WTC11 (cell line): Measurements from ENCODE around the gene ASTN2. TPM values are rescaled to one million over a fixed set of nuclear protein-coding genes. Genes with fewer than 3 reads are reported as not detected.

Source experiments
- ATAC-seq: fragments of 200-7000 bp; cut with Tn5 transposase; 2 replicates; pipeline ENCODE4 v1.10.0; 2021; ENCODE audit warnings: mild to moderate bottlenecking, moderate library complexity
- CTCF ChIA-PET: fragments of 300-600 bp; sonication (Branson Sonifier 250); formaldehyde crosslinking; loops from one replicate; lab custom pipeline; 2021; ENCODE audit warnings: antibody characterized with exemption; lab: Charles Lee
- POLR2A ChIA-PET: fragments of 350-600 bp; sonication (Branson Sonifier 250); formaldehyde crosslinking; loops from one replicate; lab custom pipeline; 2021; ENCODE audit warnings: antibody characterized with exemption; lab: Charles Lee
- DNase-seq: peaks from one replicate; pipeline ENCODE4 v3.0.0; 2021; ENCODE audit warnings: low spot score
- H3K27ac Mint-ChIP-seq: 2 replicates; pipeline ENCODE4 v1.8.0; 2021; ENCODE audit warnings: mixed read lengths
- H3K27me3 Mint-ChIP-seq: 2 replicates; pipeline ENCODE4 v1.8.0; 2021; ENCODE audit warnings: low read depth, mild to moderate bottlenecking, moderate library complexity, mixed read lengths
- H3K36me3 Mint-ChIP-seq: 2 replicates; pipeline ENCODE4 v1.8.0; 2021; ENCODE audit warnings: mixed read lengths
- H3K4me1 Mint-ChIP-seq: 2 replicates; pipeline ENCODE4 v1.8.0; 2022; ENCODE audit warnings: mixed read lengths
- H3K4me3 Mint-ChIP-seq: 2 replicates; pipeline ENCODE4 v1.8.0; 2021; ENCODE audit warnings: mild to moderate bottlenecking, moderate library complexity, mixed read lengths
- H3K9me3 Mint-ChIP-seq: 2 replicates; pipeline ENCODE4 v1.8.0; 2021; ENCODE audit warnings: mixed read lengths
- ATF1 ChIP-seq: sonication (generic); formaldehyde crosslinking; IDR thresholded peaks from 2 replicates; pipeline ENCODE4 v1.8.1; 2023; ENCODE audit warnings: mild to moderate bottlenecking, moderate library complexity, missing genetic modification reagents
- GTF2I ChIP-seq: fragments of 250-450 bp; sonication (Bioruptor Pico); conservative IDR thresholded peaks from 2 replicates; pipeline ENCODE4 v1.4.0; 2021; ENCODE audit warnings: mild to moderate bottlenecking
- JAZF1 ChIP-seq: fragments of 250-450 bp; sonication (Bioruptor Pico); IDR thresholded peaks from 2 replicates; pipeline ENCODE4 v1.9.0; 2021; ENCODE audit warnings: moderate library complexity, mild to moderate bottlenecking, inconsistent platforms
- NFYB ChIP-seq: sonication (generic); formaldehyde crosslinking; conservative IDR thresholded peaks from 2 replicates; pipeline ENCODE4 v1.8.0; 2022; ENCODE audit warnings: low read depth, missing genetic modification reagents
- OVOL2 ChIP-seq: fragments of 250-450 bp; sonication (Bioruptor Pico); IDR thresholded peaks from 2 replicates; pipeline ENCODE4 v1.9.0; 2021; ENCODE audit warnings: mild to moderate bottlenecking, borderline replicate concordance
- PRRX2 ChIP-seq: fragments of 250-450 bp; sonication (Bioruptor Pico); IDR thresholded peaks from 2 replicates; pipeline ENCODE4 v1.8.0; 2021; ENCODE audit warnings: mild to moderate bottlenecking
- RELA ChIP-seq: sonication (generic); formaldehyde crosslinking; IDR thresholded peaks from 2 replicates; pipeline ENCODE4 v1.8.1; 2022; ENCODE audit warnings: missing genetic modification reagents, mild to moderate bottlenecking, borderline replicate concordance
- SMAD3 ChIP-seq: sonication (generic); formaldehyde crosslinking; IDR thresholded peaks from 2 replicates; pipeline ENCODE4 v1.8.0; 2022; ENCODE audit warnings: missing genetic modification reagents, mild to moderate bottlenecking, borderline replicate concordance
- TEAD1 ChIP-seq: sonication (generic); formaldehyde crosslinking; IDR thresholded peaks from 2 replicates; pipeline ENCODE4 v1.8.0; 2022; ENCODE audit warnings: mild to moderate bottlenecking, missing genetic modification reagents
- ZNF121 ChIP-seq: sonication (generic); formaldehyde crosslinking; IDR thresholded peaks from 2 replicates; pipeline ENCODE4 v1.8.0; 2023; ENCODE audit warnings: missing genetic modification reagents
- ZNF219 ChIP-seq: sonication (generic); formaldehyde crosslinking; IDR thresholded peaks from 2 replicates; pipeline ENCODE4 v1.8.0; 2023; ENCODE audit warnings: missing genetic modification reagents, mild to moderate bottlenecking, borderline replicate concordance
- ZNF263 ChIP-seq: sonication (generic); formaldehyde crosslinking; IDR thresholded peaks from 2 replicates; pipeline ENCODE4 v1.8.1; 2022; ENCODE audit warnings: low read depth, mild to moderate bottlenecking, moderate library complexity, missing genetic modification reagents
- ZNF416 ChIP-seq: fragments of 250-450 bp; sonication (Bioruptor Pico); IDR thresholded peaks from 2 replicates; pipeline ENCODE4 v1.9.0; 2021; ENCODE audit warnings: mild to moderate bottlenecking, inconsistent platforms
- ZNF671 ChIP-seq: fragments of 250-450 bp; sonication (Bioruptor Pico); IDR thresholded peaks from 2 replicates; pipeline ENCODE4 v1.8.0; 2021; ENCODE audit warnings: mild to moderate bottlenecking
- total RNA-seq: library from RNA; stranded (reverse); gene quantifications from 3 replicates; pipeline ENCODE4 v1.2.3, GENCODE V29; 2021
- TF ChIP-seq, protein P1 (sequence below): fragments of 200-600 bp; IDR thresholded peaks from 2 replicates; pipeline ENCODE4 v1.8.0; 2022; ENCODE audit warnings: antibody characterized with exemption
- TF ChIP-seq, protein P2 (sequence below): sonication (generic); formaldehyde crosslinking; IDR thresholded peaks from 2 replicates; pipeline ENCODE4 v1.8.1; 2023; ENCODE audit warnings: mild to moderate bottlenecking, missing genetic modification reagents, moderate library complexity
- TF ChIP-seq, protein P3 (sequence below): sonication (generic); formaldehyde crosslinking; IDR thresholded peaks from 2 replicates; pipeline ENCODE4 v1.8.0; 2022; ENCODE audit warnings: mild to moderate bottlenecking, missing genetic modification reagents
- TF ChIP-seq, protein P4 (sequence below): sonication (generic); formaldehyde crosslinking; IDR thresholded peaks from 2 replicates; pipeline ENCODE4 v1.8.0; 2022; ENCODE audit warnings: mild to moderate bottlenecking, missing genetic modification reagents
- TF ChIP-seq, protein P5 (sequence below): sonication (generic); formaldehyde crosslinking; IDR thresholded peaks from 2 replicates; pipeline ENCODE4 v1.8.0; 2023; ENCODE audit warnings: missing genetic modification reagents, mild to moderate bottlenecking, borderline replicate concordance
- TF ChIP-seq, protein P6 (sequence below): sonication (generic); formaldehyde crosslinking; IDR thresholded peaks from 2 replicates; pipeline ENCODE4 v1.8.1; 2022; ENCODE audit warnings: mild to moderate bottlenecking, moderate library complexity, missing genetic modification reagents

Gene ASTN2
- total RNA-seq, 1 experiment from 2014 or later: 16.2 TPM

DNA sequence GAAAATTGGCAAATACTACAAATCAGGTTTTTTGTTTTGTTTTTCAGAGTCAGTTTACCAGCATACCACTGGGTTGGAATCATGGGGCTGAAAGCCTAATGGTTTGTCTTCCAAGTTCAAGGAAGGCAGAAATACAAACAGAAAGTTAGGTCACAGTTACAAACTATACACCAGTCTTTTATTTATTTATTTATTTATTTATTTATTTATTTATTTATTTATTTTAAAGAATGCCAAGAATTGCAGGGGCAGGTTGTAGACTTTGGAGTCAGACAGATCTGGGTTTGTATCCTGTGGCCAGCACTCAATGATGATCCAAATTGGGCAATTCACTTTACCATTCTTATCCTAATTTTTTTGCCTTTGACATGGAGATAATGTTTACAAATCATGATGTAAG lies 353.9 kb downstream of the ASTN2 start:
- Mint-ChIP-seq H3K36me3 (no peaks in the 10 kb centered on the region), H3K9me3 (peaks cover 4% of the 10 kb centered on the region), H3K27me3 (peaks cover 10% of the 10 kb centered on the region), H3K4me1 (peaks cover 14% of the 10 kb centered on the region), H3K4me3 (no peak overlapping the region), H3K27ac (no peak overlapping the region)
- ChIA-PET CTCF (no interaction called here), POLR2A (no interaction called here)
- DNase-seq: no peak
- ATAC-seq: no peak
- TF ChIP-seq, protein P1, sequence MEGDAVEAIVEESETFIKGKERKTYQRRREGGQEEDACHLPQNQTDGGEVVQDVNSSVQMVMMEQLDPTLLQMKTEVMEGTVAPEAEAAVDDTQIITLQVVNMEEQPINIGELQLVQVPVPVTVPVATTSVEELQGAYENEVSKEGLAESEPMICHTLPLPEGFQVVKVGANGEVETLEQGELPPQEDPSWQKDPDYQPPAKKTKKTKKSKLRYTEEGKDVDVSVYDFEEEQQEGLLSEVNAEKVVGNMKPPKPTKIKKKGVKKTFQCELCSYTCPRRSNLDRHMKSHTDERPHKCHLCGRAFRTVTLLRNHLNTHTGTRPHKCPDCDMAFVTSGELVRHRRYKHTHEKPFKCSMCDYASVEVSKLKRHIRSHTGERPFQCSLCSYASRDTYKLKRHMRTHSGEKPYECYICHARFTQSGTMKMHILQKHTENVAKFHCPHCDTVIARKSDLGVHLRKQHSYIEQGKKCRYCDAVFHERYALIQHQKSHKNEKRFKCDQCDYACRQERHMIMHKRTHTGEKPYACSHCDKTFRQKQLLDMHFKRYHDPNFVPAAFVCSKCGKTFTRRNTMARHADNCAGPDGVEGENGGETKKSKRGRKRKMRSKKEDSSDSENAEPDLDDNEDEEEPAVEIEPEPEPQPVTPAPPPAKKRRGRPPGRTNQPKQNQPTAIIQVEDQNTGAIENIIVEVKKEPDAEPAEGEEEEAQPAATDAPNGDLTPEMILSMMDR: no peak
- TF ChIP-seq ZNF263 (CRISPR knock-in tag) (no peak), ZNF219 (CRISPR knock-in tag) (no peak), ZNF121 (CRISPR knock-in tag) (no peak)
- TF ChIP-seq, protein P2, sequence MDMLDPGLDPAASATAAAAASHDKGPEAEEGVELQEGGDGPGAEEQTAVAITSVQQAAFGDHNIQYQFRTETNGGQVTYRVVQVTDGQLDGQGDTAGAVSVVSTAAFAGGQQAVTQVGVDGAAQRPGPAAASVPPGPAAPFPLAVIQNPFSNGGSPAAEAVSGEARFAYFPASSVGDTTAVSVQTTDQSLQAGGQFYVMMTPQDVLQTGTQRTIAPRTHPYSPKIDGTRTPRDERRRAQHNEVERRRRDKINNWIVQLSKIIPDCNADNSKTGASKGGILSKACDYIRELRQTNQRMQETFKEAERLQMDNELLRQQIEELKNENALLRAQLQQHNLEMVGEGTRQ (CRISPR knock-in tag): no peak

DNA sequence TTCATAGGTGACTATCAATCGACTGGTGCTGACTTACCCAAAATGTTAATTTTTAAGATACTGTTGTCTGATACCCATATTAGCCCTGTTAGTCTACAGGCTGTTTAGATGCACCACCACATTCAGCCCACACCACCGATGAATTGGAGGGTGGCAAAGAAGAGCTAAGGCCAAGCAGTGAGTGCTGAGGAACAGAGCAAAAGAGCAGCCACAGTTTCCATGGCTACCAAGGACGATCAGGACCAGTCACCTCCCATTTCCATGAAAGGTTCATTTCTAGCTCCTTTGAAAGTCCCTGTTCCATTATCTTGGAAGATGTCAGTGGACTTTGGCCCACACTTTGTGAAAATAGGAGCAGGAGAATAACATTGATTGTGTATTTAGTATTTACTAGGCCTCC lies 364.9 kb downstream of the ASTN2 start:
- ATAC-seq: no peak
- Mint-ChIP-seq H3K27me3 (no peaks in the 10 kb centered on the region), H3K4me1 (peaks cover 8% of the 10 kb centered on the region)

More for the DNA sequence above, 364.9 kb downstream of the ASTN2 start:
- no peaks in the 10 kb centered on the region for H3K36me3 Mint-ChIP-seq
- H3K4me3 Mint-ChIP-seq: no peak overlapping the region
- no peak for TF ChIP-seq ATF1 (CRISPR knock-in tag)
- TF ChIP-seq NFYB (CRISPR knock-in tag): no peak
- no peak for TF ChIP-seq TEAD1 (CRISPR knock-in tag)
- no peak for TF ChIP-seq ZNF121 (CRISPR knock-in tag)
- TF ChIP-seq, protein P3, sequence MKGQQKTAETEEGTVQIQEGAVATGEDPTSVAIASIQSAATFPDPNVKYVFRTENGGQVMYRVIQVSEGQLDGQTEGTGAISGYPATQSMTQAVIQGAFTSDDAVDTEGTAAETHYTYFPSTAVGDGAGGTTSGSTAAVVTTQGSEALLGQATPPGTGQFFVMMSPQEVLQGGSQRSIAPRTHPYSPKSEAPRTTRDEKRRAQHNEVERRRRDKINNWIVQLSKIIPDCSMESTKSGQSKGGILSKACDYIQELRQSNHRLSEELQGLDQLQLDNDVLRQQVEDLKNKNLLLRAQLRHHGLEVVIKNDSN (CRISPR knock-in tag): no peak
- TF ChIP-seq, protein P4, sequence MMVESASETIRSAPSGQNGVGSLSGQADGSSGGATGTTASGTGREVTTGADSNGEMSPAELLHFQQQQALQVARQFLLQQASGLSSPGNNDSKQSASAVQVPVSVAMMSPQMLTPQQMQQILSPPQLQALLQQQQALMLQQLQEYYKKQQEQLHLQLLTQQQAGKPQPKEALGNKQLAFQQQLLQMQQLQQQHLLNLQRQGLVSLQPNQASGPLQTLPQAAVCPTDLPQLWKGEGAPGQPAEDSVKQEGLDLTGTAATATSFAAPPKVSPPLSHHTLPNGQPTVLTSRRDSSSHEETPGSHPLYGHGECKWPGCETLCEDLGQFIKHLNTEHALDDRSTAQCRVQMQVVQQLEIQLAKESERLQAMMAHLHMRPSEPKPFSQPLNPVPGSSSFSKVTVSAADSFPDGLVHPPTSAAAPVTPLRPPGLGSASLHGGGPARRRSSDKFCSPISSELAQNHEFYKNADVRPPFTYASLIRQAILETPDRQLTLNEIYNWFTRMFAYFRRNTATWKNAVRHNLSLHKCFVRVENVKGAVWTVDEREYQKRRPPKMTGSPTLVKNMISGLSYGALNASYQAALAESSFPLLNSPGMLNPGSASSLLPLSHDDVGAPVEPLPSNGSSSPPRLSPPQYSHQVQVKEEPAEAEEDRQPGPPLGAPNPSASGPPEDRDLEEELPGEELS (CRISPR knock-in tag): no peak
- TF ChIP-seq, protein P5, sequence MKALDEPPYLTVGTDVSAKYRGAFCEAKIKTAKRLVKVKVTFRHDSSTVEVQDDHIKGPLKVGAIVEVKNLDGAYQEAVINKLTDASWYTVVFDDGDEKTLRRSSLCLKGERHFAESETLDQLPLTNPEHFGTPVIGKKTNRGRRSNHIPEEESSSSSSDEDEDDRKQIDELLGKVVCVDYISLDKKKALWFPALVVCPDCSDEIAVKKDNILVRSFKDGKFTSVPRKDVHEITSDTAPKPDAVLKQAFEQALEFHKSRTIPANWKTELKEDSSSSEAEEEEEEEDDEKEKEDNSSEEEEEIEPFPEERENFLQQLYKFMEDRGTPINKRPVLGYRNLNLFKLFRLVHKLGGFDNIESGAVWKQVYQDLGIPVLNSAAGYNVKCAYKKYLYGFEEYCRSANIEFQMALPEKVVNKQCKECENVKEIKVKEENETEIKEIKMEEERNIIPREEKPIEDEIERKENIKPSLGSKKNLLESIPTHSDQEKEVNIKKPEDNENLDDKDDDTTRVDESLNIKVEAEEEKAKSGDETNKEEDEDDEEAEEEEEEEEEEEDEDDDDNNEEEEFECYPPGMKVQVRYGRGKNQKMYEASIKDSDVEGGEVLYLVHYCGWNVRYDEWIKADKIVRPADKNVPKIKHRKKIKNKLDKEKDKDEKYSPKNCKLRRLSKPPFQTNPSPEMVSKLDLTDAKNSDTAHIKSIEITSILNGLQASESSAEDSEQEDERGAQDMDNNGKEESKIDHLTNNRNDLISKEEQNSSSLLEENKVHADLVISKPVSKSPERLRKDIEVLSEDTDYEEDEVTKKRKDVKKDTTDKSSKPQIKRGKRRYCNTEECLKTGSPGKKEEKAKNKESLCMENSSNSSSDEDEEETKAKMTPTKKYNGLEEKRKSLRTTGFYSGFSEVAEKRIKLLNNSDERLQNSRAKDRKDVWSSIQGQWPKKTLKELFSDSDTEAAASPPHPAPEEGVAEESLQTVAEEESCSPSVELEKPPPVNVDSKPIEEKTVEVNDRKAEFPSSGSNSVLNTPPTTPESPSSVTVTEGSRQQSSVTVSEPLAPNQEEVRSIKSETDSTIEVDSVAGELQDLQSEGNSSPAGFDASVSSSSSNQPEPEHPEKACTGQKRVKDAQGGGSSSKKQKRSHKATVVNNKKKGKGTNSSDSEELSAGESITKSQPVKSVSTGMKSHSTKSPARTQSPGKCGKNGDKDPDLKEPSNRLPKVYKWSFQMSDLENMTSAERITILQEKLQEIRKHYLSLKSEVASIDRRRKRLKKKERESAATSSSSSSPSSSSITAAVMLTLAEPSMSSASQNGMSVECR (CRISPR knock-in tag): no peak
- no peak for TF ChIP-seq GTF2I (CRISPR knock-in tag)
- no peak for TF ChIP-seq ZNF416 (CRISPR knock-in tag)
- TF ChIP-seq PRRX2 (CRISPR knock-in tag): no peak
- no peak for TF ChIP-seq SMAD3 (CRISPR knock-in tag)
- no peak for TF ChIP-seq OVOL2 (CRISPR knock-in tag)
- TF ChIP-seq ZNF671 (CRISPR knock-in tag): no peak
- no peak for TF ChIP-seq JAZF1 (CRISPR knock-in tag)
- TF ChIP-seq, protein P6, sequence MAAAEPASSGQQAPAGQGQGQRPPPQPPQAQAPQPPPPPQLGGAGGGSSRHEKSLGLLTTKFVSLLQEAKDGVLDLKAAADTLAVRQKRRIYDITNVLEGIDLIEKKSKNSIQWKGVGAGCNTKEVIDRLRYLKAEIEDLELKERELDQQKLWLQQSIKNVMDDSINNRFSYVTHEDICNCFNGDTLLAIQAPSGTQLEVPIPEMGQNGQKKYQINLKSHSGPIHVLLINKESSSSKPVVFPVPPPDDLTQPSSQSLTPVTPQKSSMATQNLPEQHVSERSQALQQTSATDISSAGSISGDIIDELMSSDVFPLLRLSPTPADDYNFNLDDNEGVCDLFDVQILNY (CRISPR knock-in tag): no peak
- TF ChIP-seq RELA (CRISPR knock-in tag): no peak
- CTCF ChIA-PET: interaction anchor here (1.1 kb wide), 1 partner anchor 1349 kb away, joined by 3 read pairs; no protein-coding TSS in a partner anchor
- H3K9me3 Mint-ChIP-seq: no peaks in the 10 kb centered on the region
- DNase-seq: no peak
- H3K27ac Mint-ChIP-seq: no peak overlapping the region
- POLR2A ChIA-PET: no interaction called here
